NOMO-1 treated with dmso at 0.1 percent for 144 hours (cell line): ENCODE results near the gene TRAK1.

Experiments
- DNase-seq: peaks from one replicate; lab custom pipeline; 2025; ENCODE audit not compliant: unreplicated experiment; lab: John Stamatoyannopoulos, UW

TRAK1 gene

DNA sequence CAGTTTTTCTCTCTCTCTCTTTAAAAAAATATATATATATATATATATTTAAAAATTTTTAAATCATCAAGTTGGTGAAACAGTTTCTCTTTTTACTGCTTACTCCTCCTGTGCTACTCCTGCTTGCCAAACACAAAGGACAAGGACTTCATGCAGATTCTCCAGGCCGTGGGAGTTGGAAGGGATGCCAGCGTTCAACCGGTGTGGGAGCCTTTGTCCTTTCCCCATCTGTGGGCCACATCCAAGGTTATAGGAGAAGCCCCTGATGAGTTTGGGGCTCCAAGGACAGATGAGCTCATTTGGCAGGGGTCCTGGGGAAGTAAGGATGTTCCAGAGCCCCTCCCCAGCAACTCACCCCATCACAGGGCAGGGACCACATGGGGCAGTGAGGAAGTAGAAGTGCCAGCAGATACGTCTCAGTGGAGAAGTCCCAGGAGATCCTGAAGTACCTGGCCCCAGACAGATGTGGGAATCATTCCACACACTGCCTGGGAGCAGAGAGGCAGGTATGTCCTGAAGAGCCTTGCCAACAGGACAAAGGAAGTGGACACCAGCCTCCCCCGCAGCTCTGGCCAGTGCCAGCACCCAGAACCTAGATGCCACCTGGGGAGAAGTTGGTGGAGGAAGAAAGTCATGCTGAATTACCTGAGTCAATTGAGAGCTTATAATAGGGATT is 138.2 kb downstream of the TRAK1 start:
- DNase-seq = no peak

- DNase-seq = no peak
These were observed 139.0 kb downstream of the TRAK1 start for GRCh38 chr3:42229942-42230688.

- no peak for DNase-seq
These were observed 139.7 kb downstream of the TRAK1 start for GRCh38 chr3:42230860-42231259.

- DNase-seq = no peak
These were observed 144.4 kb downstream of the TRAK1 start for GRCh38 chr3:42235532-42235931.

- DNase-seq = no peak
These were observed 145.5 kb downstream of the TRAK1 start for GRCh38 chr3:42236611-42237010.

- DNase-seq = no peak
These were observed 154.9 kb downstream of the TRAK1 start for GRCh38 chr3:42246091-42246490.

GRCh38 chr3:42247576-42248027 is 156.4 kb downstream of the TRAK1 start:
- DNase-seq = no peak

DNA sequence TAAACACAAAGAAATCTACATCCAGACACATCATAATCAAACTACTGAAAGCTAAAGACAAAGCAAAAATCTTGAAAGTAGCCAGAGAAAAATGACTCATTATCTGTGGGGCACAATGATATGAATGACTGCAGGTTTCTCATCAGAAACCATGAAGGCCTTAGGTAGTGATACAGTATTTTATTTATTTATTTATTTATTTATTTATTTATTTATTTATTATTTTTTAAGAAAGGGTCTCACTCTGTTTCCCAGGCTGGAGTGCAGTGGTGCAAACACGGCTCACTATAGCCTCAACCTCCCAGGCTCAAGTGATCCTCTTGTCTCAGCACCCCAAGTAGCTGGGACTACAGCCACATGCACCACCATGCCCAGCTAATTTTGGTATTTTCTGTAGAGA is 159.6 kb downstream of the TRAK1 start:
- no peak for DNase-seq

DNA sequence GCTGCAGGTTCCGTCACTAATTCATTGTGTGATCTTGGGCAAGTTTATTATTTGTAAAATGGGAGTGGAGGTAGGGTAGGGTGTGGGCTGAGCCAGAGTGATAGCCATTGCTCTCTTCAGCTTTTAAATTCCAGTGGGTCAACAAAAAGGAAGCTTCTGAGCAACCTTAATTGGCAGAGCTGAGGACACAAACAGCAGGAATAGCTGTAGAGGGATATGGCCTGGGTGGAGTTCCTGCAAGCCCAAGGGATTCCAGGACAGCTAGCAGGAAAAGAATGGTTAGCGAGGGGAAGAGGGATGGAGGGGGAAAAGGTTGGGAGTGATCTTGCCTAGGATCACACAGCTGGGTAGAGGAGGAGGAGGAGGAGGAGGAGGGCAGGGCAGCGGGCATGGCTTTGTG is 163.4 kb downstream of the TRAK1 start:
- no peak for DNase-seq

DNA sequence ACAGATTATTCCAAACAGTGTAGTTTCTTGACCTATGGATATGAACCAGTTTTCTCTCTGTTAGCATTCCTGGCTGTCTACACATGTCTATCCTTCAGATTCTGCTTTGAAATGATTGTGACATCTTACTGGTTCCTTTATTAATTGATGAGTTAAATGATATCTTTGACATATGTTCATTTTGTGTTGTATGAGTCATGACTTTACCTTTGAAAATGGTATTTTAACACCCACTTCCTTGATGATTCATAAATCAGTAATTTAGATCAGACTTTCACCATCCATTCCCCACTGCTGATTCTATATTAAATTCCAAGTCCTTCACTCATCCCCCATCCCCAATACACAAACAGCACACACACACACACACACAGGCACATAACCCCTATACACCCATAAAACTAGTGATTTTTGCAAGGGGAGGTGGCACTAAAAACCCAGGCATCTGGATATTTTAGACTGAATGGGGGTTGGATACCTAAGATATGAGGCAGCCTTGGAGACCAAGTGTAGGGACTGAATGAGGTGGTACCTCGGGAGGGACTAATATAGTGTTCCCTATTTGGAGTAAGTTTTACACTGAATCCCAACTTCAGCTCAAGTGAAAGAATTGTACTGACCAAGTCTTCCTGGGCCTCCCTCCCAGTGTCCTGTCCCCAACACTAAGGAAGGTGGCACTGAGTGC is 165.1 kb downstream of the TRAK1 start:
- no peak for DNase-seq

DNA sequence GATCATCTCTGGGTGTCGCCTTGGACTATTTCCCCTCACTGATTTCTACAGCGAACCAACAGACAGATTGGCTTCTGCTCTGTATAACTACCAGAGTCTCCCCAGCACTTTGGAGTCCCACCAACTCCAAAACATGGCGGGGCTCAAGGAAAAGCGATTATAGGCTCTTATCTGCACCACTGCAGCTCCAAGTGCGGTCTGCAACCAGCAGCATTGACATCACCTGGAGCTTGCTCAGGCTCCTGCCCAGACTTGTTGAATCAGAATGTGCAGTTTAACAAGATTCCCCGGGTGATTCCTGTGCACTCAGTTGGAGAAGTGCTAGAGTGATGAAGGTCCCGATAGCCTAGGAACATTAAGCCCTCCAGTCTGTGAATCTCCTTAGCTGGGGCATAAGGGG is 165.8 kb downstream of the TRAK1 start:
- DNase-seq = no peak

DNA sequence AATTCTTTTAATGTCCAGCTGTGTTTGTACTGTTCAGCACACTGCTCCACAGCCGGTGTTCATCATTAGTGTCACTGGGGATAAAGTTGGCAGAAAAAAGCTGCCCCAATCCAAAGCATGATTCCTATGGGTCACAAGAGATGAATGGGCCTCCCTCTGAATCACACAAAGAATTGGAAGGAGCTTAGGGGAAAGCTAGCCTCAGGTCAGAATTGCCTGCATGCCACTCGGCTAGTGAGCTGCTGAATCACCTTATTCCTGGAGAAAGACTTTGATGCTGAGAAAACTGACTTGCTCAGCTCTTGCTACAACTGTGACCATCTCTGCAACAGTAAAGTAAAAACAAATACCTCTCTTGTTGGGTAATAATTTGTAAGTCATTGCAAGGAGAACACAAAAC is 171.4 kb downstream of the TRAK1 start:
- DNase-seq = no peak

DNA sequence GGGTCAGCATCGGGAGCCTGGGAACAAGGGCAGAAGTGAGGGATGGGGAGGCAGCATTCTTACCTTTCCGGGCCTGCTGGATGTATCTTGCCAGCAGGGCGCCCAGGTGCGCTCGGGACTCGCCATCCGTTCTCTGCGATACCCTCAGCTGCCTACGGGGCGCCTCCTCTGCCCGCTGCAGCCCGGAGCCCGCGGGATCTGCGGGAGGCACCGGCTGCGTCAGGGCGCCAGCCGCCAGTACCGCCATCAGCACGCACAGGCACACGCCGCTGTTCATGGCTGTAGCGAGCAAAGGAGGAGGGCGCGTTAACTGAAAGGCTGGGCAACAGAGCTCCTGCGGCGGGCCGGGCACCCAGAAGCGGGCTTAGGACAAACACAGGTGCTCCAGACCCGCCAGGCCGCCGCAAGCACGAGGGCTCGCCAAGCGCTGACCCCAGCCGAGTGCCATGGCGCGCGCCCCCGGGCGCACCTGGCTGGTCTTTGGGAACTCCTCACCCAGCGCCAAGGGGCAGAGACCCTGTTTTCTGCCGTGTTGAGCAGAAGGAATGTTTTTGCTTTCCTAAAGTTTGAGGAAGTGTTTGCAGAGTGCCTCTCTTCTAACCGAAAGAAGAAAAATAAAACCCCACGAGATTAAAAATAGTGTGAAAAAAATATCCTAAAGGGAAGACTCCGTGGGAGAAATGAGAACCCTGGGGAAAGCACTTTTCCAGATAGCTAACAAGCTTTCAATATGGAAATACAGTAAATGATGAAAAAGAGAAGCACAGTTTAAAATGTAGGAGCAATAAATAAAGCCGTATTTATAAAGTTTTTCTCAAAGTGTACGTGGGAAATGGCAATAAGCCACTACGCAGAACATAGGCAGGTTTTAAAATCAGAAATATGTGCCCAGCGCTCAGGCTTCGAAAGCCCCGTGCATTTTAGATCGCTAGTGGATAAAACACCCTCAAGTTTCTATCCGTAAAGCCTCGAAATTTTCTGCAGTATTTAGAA is 172.5 kb downstream of the TRAK1 start:
- DNase-seq = no peak

DNA sequence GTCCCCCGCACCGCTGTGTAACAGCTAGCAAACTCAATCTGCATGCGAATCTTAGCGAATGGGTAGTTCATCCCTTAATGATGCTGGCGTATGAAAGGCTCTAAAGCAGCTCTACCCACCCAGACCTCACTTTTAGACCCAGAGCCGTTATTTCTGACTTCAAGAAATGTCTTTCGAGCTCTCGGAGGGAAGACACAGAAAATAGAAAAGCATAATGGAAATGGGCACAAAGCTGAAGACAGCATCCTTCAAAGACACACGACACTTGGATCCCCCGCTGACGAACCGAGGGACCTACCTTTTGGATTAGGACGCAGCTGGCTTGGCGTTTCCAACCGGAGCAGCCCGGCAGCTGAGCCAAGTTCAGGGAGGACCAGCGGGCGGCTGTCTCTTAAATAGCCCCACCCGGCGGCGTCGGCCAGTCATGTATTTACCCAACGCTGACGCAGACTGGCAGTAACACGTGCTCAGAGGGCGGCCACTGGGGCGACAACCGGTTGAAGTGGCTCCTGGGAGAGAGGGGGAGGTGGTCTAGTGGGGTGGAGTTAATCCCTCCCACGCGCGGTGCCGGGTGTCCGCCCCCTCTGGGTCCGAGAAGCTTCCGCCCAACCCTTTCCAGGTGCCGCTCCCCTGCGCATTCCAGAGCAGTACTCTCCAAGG is 173.4 kb downstream of the TRAK1 start:
- no peak for DNase-seq

GRCh38 chr3:42265059-42265991 is 174.2 kb downstream of the TRAK1 start:
- no peak for DNase-seq

DNA sequence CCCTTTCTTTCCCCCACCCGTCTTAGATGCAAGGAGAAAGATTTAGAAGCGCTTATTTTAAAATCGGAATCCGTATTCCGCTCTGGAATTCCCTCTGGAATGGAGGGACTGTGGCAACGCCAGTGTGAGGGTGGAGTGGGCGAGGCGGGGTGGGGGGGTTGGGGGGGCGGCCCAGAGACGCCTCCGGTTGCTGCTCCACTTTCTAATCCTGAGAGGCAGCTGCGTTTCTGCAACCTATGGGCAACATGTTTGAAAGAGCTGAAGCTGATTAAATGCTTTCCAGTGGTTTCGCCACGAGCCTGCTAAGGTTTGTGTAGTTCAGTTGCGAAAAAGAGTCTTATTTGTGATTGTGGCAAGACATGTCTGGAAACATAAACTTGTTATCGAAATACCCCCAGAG is 174.9 kb downstream of the TRAK1 start, which contains the start of gene CCK:
Gene CCK (minus strand): TSS at position 101 of the 400 bp plus-strand sequence. CDS start 2,555 bp downstream, outside the sequence.
- no peak for DNase-seq

DNA sequence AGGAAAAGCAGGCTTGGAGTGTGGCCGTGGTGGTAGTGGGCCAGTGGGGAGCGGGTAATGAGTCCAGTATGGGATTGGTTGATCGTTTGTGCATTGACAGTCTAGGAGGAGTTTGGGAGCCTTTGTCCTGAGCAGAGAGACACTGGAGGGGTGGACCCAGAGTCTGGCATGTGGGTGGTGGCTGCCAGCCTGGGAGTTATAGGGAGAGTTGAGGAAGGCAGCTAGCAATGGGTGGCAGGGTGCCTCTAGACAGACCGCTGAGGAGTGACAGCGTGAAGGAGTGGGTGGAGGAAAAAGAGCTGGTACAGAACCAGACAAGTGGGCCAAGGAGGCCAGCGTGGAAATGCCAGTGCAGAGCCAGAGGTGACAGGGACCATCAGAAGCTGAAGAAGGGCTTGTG is 176.7 kb downstream of the TRAK1 start:
- no peak for DNase-seq

DNA sequence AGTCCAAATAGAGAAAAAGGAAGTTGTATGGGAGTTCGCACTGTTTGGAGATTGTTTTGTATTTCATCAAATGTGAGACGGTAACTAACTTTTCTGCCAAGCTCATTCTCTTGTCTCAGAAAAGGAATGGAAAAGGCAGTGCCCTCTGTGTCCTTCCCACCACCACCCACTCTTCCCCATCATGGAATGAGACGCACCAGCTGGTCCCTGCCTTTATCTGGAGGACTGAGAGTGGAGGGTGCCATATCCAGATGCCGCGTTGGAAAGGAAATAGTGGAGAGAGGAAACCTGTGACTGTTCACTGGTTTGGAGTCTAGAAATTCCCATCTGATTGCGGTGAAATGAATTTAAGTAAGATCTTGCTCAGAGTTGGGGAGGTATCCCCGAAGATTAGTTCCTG is 178.5 kb downstream of the TRAK1 start:
- DNase-seq = no peak

DNA sequence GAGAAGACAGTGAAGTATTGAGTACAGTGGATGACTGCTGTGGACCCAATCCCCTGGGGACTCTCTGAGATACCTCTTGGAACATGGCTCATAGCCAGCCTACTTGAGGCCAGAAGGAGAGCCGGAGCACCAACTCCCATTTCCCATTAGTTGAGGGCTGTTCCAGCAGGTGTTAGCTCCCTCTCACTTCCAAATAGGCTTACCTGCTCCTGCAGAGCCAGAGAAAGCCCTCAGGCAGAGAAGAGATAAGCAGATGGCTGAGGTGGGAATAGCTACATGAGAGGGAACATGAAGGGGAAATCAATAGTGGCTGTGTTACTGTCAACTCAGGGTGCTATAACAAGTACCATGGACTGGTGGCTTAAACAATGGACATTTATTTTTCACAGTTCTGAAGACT is 179.4 kb downstream of the TRAK1 start:
- no peak for DNase-seq
